HL-60 (cell line): Measurements from ENCODE around the gene RBM26.

ENCODE experiments used
- GABPA ChIP-seq: IDR thresholded peaks from 2 replicates; pipeline ENCODE4 v1.6.1; 2012; ENCODE audit warnings: low read depth
- POLR2AphosphoS5 ChIP-seq: IDR thresholded peaks from 2 replicates; pipeline ENCODE4 v1.6.1; 2012; ENCODE audit warnings: low read depth
- SPI1 ChIP-seq: IDR thresholded peaks from 2 replicates; pipeline ENCODE4 v1.6.1; 2012; ENCODE audit warnings: low read depth, mild to moderate bottlenecking, borderline replicate concordance
- TF ChIP-seq, protein P1 (sequence below): IDR thresholded peaks from one replicate; pipeline ENCODE4 v1.5.1; 2011; ENCODE audit warnings: low read length, control low read depth, inconsistent platforms; ENCODE audit not compliant: insufficient read depth
- TF ChIP-seq, protein P2 (sequence below): IDR thresholded peaks from 2 replicates; pipeline ENCODE4 v1.6.1; 2012; ENCODE audit warnings: low read depth; ENCODE audit not compliant: insufficient replicate concordance

DNA sequence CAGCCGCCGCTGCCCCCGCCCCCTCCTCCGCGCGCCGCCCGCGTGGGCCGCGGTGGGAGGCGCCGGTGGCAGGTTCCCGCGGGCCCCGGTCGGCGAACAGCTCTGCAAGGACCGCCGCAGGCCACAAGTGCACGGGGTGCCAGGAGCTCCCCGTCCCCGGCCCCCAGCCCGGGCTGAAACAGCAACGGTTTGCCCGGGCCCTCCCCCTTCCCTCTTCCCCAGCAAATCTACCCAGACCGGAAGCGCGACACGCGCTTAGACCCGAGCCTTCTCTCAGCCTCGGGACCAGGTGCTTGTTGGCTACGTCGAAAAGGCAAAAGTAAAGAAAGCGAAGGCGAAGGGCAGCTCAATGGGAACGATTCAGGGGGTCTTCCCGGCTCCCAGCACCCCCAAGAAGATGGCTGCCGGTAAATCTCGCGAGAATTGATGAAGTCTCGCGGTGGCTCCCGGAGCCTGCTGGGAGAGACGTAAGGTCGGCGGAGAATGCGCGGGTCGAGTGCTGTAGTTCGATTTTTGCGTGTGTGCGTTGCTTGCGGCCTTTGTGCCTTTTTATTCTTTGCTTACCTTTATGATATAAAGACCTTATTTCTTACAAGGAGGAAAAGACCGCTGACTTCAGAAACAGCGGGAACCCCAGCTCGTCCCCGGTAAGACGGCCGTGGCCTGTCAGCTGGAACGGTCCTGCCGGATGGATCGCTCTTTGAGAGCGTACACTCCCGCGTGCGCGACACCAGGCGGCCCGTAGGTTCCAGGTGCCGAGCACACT lies at the start of gene RBM26:
- TF ChIP-seq, protein P1, sequence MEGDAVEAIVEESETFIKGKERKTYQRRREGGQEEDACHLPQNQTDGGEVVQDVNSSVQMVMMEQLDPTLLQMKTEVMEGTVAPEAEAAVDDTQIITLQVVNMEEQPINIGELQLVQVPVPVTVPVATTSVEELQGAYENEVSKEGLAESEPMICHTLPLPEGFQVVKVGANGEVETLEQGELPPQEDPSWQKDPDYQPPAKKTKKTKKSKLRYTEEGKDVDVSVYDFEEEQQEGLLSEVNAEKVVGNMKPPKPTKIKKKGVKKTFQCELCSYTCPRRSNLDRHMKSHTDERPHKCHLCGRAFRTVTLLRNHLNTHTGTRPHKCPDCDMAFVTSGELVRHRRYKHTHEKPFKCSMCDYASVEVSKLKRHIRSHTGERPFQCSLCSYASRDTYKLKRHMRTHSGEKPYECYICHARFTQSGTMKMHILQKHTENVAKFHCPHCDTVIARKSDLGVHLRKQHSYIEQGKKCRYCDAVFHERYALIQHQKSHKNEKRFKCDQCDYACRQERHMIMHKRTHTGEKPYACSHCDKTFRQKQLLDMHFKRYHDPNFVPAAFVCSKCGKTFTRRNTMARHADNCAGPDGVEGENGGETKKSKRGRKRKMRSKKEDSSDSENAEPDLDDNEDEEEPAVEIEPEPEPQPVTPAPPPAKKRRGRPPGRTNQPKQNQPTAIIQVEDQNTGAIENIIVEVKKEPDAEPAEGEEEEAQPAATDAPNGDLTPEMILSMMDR = no peak
- TF ChIP-seq, protein P2, sequence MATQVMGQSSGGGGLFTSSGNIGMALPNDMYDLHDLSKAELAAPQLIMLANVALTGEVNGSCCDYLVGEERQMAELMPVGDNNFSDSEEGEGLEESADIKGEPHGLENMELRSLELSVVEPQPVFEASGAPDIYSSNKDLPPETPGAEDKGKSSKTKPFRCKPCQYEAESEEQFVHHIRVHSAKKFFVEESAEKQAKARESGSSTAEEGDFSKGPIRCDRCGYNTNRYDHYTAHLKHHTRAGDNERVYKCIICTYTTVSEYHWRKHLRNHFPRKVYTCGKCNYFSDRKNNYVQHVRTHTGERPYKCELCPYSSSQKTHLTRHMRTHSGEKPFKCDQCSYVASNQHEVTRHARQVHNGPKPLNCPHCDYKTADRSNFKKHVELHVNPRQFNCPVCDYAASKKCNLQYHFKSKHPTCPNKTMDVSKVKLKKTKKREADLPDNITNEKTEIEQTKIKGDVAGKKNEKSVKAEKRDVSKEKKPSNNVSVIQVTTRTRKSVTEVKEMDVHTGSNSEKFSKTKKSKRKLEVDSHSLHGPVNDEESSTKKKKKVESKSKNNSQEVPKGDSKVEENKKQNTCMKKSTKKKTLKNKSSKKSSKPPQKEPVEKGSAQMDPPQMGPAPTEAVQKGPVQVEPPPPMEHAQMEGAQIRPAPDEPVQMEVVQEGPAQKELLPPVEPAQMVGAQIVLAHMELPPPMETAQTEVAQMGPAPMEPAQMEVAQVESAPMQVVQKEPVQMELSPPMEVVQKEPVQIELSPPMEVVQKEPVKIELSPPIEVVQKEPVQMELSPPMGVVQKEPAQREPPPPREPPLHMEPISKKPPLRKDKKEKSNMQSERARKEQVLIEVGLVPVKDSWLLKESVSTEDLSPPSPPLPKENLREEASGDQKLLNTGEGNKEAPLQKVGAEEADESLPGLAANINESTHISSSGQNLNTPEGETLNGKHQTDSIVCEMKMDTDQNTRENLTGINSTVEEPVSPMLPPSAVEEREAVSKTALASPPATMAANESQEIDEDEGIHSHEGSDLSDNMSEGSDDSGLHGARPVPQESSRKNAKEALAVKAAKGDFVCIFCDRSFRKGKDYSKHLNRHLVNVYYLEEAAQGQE = peak; percentile 66
- TF ChIP-seq GABPA = no peak
- TF ChIP-seq POLR2AphosphoS5 = peak; percentile 87
- TF ChIP-seq SPI1 = no peak
